HEK293 (cell line): Measurements from ENCODE around the gene FXN.

ENCODE experiments used
- SETDB1 ChIP-seq: IDR thresholded peaks from one replicate; pipeline ENCODE4 v1.6.1; 2017; ENCODE audit warnings: mild to moderate bottlenecking, low read length, moderate library complexity, mixed read lengths; ENCODE audit not compliant: insufficient read length
- YY1 ChIP-seq: fragments of 450-650 bp; formaldehyde crosslinking; IDR thresholded peaks from 2 replicates; pipeline ENCODE4 v1.5.1; 2018; ENCODE audit warnings: missing biosample characterization, missing genetic modification characterization
- YY2 ChIP-seq: fragments of 450-650 bp; formaldehyde crosslinking; IDR thresholded peaks from 2 replicates; pipeline ENCODE4 v1.5.1; 2016; ENCODE audit warnings: missing biosample characterization, missing genetic modification characterization
- ZNF133 ChIP-seq: fragments of 450-650 bp; formaldehyde crosslinking; IDR thresholded peaks from 2 replicates; pipeline ENCODE4 v1.5.1; 2016; ENCODE audit warnings: missing biosample characterization, missing genetic modification characterization
- ZNF394 ChIP-seq: fragments of 450-650 bp; formaldehyde crosslinking; IDR thresholded peaks from 2 replicates; pipeline ENCODE4 v1.5.1; 2016; ENCODE audit warnings: missing biosample characterization, missing genetic modification characterization, mild to moderate bottlenecking, moderate library complexity, borderline replicate concordance
- ZNF501 ChIP-seq: fragments of 450-650 bp; formaldehyde crosslinking; IDR thresholded peaks from 2 replicates; pipeline ENCODE4 v1.5.1; 2016; ENCODE audit warnings: missing biosample characterization, missing genetic modification characterization
- ZNF561 ChIP-seq: fragments of 450-650 bp; IDR thresholded peaks from 2 replicates; pipeline ENCODE4 v1.5.1; 2018; ENCODE audit warnings: missing biosample characterization, missing genetic modification characterization, borderline replicate concordance
- TF ChIP-seq, protein P1 (sequence below): fragments of 450-650 bp; IDR thresholded peaks from 2 replicates; pipeline ENCODE4 v1.5.1; 2018; ENCODE audit warnings: missing biosample characterization, missing genetic modification characterization
- TF ChIP-seq, protein P2 (sequence below): fragments of 450-650 bp; formaldehyde crosslinking; IDR thresholded peaks from 2 replicates; pipeline ENCODE4 v1.5.1; 2017; ENCODE audit warnings: missing biosample characterization, missing genetic modification characterization
- TF ChIP-seq, protein P3 (sequence below): fragments of 450-650 bp; formaldehyde crosslinking; IDR thresholded peaks from 2 replicates; pipeline ENCODE4 v1.5.1; 2016; ENCODE audit warnings: missing biosample characterization, missing genetic modification characterization

DNA sequence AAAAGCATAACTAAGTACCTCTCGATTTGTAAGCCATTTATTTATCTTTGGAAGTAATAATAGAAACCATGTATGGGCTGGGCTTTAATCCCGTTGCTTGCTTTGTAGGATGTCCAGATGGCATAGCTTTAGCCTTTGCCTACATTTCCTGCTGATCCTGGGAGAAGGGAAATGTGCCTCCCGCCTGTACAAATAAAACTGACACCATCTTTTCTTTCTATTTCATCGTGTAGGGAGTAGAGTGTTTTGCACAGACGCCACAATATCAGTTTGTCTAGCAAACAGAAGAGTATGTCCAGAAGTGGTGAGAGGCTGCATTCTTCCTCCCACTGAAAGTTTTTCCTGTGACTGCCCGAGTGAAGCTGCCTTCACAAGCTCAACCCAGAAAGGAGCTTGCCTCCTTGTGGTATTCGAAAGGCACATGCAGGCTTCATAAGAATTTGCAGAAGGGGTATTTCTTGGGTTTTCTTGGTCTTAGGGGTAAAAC lies 113.8 kb downstream of the FXN start:
- TF ChIP-seq, protein P1, sequence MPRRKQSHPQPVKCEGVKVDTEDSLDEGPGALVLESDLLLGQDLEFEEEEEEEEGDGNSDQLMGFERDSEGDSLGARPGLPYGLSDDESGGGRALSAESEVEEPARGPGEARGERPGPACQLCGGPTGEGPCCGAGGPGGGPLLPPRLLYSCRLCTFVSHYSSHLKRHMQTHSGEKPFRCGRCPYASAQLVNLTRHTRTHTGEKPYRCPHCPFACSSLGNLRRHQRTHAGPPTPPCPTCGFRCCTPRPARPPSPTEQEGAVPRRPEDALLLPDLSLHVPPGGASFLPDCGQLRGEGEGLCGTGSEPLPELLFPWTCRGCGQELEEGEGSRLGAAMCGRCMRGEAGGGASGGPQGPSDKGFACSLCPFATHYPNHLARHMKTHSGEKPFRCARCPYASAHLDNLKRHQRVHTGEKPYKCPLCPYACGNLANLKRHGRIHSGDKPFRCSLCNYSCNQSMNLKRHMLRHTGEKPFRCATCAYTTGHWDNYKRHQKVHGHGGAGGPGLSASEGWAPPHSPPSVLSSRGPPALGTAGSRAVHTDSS = no peak
- no peak for TF ChIP-seq YY1
- TF ChIP-seq YY2 (tag by site-specific recombination) = no peak
- TF ChIP-seq, protein P2, sequence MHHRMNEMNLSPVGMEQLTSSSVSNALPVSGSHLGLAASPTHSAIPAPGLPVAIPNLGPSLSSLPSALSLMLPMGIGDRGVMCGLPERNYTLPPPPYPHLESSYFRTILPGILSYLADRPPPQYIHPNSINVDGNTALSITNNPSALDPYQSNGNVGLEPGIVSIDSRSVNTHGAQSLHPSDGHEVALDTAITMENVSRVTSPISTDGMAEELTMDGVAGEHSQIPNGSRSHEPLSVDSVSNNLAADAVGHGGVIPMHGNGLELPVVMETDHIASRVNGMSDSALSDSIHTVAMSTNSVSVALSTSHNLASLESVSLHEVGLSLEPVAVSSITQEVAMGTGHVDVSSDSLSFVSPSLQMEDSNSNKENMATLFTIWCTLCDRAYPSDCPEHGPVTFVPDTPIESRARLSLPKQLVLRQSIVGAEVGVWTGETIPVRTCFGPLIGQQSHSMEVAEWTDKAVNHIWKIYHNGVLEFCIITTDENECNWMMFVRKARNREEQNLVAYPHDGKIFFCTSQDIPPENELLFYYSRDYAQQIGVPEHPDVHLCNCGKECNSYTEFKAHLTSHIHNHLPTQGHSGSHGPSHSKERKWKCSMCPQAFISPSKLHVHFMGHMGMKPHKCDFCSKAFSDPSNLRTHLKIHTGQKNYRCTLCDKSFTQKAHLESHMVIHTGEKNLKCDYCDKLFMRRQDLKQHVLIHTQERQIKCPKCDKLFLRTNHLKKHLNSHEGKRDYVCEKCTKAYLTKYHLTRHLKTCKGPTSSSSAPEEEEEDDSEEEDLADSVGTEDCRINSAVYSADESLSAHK (tag by site-specific recombination) = no peak
- TF ChIP-seq ZNF394 (tag by site-specific recombination) = no peak
- TF ChIP-seq, protein P3, sequence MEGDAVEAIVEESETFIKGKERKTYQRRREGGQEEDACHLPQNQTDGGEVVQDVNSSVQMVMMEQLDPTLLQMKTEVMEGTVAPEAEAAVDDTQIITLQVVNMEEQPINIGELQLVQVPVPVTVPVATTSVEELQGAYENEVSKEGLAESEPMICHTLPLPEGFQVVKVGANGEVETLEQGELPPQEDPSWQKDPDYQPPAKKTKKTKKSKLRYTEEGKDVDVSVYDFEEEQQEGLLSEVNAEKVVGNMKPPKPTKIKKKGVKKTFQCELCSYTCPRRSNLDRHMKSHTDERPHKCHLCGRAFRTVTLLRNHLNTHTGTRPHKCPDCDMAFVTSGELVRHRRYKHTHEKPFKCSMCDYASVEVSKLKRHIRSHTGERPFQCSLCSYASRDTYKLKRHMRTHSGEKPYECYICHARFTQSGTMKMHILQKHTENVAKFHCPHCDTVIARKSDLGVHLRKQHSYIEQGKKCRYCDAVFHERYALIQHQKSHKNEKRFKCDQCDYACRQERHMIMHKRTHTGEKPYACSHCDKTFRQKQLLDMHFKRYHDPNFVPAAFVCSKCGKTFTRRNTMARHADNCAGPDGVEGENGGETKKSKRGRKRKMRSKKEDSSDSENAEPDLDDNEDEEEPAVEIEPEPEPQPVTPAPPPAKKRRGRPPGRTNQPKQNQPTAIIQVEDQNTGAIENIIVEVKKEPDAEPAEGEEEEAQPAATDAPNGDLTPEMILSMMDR (tag by site-specific recombination) = no peak
- no peak for TF ChIP-seq ZNF561 (tag by site-specific recombination)
- no peak for TF ChIP-seq ZNF501 (tag by site-specific recombination)
- TF ChIP-seq ZNF133 (tag by site-specific recombination) = no peak
- TF ChIP-seq SETDB1 = no peak
